GM04504 (cell line): ENCODE results near the gene GDF10.

Source experiments
- DNase-seq: peaks from one replicate; pipeline ENCODE4 v3.0.0-alpha.2; 2012; ENCODE audit warnings: low read depth

GDF10 gene

DNA sequence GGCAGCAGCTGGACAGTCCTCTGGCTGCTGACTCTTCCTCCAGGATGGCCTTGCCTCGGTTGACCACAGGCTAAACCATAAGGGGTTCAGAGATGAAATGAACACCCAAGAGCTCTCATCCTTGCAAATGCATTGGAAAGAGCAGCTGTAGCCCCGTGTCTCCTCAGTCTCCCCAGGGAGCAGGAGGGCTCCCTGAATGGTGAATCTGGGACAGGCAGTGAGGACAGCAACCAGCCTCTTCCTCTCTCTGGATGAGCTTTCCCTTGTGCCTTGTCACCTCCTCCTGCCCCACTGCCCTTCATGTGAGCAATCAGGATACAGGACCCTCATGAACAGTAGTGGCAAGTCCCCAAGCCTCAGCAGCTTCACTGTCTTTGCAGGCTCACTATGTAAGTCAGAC is 23.9 kb upstream of the GDF10 start:
- no peak for DNase-seq

DNA sequence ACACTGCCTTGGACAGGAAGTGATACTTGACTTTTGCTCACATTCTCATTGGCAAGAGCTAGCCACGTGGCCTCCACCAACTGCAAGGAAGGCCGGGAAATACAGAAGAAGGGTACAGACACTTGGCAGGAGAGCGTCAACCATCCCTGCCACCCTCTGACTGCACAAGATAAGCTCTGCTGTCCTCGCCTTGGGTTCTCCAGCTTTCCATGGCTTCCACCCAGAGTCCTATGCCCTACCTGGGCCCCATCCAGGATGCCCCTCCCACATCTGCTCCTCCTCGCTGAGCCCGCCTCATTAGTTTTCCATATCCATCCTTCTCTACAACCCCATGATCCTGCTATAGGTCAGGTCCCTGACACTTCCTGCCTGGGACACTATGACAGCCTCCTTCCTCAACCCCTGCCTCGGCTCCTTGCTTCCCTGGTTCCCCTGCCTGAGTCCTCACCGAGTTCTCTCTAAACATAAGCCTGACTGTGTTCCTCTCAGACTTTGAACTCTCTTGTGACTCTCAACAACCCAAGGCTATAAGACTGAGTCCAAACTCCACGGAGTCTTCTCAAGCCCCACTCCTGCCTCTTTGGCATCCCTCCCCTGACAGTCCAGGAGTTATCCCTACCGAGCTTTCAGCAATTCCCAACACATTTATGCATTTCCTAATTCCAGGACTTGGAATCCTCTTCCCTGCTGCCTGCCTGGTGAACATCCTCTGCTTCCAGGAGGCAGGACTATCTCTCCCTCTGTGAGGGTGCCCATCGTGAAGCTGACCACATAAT is 23.2 kb upstream of the GDF10 start:
- DNase-seq: no peak

DNA sequence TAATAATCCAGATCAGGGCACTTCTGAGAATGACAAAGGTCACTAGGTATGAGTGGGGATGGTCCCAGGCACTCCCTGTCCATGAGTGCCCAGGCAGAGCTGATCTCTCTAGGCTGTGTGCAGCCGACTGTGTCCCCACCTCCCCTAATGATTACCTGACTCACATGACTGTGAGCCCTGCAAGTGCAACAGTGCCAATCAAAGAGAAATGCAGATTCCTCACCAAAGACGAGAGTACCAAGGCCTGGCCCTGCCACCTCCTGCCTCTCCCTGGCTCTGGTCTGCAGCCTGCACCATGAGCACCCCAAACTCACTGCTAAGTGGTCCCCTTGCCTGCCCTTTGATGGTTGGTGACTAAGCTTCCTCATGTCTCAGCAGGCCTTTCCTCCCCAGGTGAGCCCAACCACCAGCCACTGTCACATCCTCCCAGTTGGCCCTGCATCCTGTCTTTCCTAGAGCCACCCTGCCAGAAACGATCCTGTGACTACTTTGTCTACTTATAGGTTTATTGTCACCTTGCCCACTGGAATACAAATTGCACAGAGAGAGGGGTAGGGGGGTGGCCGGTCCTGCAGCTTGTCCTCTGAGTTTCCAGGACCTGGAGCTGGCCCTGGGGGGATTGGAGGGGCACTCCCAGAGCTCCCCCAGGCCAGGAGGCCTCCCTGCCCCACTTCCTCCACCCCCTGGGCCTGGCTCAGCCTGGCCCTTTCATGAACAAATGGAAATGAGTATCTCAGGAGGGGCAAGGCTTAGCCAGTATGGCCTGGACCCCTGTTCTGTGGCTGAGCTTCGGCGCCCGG is 22.4 kb upstream of the GDF10 start:
- DNase-seq: no peak

DNA sequence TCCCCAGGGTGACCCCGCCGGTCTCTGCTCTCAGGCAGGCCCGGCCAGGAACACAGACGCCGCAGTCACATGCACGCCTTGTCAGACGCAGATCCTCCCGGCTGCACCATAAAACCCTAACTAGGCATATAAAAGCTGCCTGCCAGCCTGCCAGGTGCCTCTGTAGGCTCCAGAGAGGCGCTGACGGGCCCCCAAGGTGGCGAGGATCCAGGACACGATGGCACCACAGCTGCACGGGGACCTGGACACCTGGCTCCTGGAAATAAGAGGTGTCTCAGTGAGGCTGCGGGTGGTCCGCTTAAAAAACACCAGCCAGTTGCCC is 21.9 kb upstream of the GDF10 start:
- DNase-seq: no peak

DNA sequence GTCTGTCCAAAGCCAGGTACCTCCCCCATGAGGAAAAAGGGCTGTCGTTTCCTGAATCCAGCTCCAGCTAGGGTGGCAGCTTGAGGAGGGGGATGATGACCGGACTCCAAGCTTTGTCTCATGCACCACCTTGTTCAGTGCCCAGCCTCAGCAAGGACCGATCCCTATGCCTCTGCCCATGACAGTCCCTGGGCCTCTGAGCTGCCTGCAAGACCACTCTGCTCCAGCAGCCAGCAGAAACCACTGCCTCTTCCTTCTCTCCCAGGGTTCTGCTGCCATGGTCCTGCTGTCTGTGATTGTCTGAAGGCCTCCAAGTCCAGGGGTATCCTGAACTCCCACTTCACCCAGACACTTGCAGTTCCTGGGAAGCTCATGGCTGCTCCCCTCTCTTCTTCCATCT is 21.3 kb upstream of the GDF10 start:
- DNase-seq: no peak

DNA sequence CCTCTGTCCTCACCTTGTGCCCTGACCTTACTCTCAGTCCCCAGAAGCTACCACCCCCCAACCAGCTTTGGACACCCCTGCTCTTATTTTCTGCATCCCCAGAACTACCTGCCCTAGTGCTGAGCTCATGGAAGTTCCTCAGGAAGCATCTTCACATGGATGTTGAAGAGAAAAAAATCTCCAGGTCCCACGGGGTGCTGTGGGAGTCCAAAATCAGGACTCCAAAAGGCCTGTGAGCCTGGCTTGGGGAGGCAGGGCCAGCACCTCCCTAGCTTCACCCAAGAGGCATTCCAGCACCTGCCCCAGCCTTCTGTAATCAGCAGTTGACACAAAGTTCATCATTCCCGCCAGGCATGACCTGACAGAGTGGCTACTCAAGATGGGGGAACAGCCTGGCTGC is 20.7 kb upstream of the GDF10 start:
- DNase-seq: no peak

DNA sequence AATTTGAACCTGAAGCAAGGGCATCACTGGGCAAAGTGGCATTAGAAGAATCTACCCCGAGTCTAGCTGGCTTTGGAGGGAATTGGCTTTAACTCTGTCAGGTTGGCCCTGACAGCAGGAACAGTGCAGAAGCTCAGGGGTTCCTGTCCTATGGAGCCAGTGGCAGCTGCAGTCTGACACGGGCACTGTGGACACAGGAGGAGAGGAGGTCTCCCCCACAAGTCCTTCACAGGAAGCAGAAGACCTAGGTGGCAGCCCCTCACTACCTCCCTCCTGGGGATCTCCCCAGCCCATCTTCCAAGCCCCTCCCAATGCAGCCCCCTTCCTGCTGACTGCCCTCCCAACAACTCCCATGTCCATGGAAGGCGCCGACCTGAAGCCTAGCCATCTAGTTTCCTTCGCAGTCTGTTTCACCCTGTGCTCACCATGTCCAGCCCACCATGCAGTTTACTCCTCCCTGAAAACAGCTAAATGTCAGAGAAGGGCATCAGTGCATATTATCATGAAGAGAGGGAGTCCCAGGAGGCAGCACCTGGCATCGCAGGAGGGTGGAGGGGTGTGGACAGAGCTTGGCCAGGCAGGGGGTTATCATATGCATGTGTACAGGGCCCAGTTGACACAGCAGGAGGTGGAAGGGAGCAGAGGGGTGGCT is 17.9 kb upstream of the GDF10 start:
- no peak for DNase-seq

DNA sequence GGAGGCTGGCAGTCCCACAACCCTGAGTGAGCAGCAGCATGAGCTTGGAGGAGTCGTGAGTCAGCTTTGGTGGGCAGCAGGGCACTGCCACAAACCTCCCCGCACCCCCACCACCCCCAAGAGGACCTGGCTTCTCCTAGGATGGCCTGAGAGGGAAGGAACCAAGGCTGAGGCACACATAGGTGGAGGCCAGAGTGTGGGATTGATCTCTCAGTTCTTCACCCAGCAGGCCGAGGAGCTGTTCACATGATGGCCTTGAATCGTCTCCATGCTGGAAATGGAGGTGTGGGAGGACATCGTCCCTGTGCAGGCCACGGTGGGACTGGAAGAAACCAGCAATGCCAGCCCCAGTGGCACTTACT is 17.4 kb upstream of the GDF10 start:
- DNase-seq: no peak

DNA sequence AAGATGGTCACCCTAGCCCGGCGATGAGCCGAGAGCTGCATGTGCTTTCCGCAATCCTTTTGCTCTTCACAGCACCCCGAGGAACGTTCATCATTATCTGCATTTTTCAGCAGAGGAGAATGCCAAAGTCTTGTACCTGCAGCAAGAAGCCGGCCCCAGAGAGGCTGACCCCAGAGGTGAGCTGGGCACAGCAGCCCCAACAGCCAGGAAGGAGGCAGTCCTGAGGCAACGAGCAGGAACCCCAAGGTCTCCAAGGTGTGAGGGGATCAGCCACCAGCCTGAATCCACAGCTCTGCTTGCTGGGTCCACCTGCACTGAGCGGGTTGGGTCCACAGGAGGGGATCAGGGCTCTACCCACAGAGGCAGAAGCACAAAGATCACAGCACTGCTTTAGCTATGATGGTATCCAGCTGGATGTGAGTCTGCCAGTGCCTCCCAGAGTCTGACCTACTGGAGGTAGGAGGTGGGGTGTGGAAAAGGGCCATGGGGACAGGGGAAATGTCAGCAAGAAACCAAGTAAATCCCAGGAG is 16.8 kb upstream of the GDF10 start:
- DNase-seq: no peak

DNA sequence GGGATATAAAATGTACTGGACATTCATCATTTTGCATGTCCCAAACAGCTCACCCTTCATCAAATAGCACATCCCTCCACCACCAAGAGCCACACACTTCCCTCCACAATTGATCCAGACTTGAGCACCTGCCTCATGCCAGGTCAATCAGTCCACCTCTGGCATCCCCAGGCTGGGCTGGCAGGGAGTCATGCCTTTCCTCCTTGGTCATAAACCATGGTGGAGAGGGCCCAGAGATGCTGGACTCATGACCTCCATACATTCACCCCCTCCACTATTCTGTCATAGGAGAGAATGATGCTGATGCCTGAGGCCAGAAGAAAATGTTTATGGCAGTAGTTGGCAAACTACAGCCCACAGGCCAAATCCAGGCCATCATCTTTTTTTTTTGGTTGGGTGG is 16.1 kb upstream of the GDF10 start:
- DNase-seq: no peak

DNA sequence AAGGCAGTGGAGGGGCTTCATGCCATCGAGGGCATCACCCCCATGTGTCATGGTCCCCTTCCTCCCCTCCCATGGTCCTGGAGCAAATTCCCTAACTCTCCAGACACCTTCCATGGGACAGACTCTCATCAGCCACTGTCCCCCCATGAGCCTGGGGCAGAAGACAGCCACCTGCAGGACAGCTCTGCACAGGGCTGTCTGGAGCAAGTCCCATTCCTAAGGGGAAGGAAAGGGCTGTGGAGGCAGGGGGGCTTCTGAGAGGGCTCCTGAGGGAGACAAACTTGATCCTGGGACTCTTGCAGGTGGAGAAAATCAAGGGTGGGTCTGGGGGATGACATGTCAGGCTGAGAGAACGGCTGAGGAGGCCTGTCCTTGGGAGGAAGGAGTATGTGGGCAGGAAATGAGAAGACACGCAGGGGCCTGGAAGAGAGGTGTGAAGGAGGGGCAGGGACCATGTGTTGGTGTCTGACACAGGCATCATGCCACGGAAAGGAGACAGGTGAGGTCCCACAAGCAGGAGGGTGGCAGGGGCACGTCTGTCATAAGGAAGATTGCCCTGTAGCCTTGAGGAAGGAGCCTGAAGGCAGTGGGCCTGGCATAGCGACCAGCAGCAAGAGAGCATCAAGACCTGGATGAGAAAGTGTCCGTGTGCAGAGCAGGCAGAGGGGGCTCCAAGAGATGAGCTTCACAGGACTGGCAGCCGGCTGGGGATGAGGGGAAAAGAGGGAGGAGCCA is 14.4 kb upstream of the GDF10 start:
- no peak for DNase-seq

DNA sequence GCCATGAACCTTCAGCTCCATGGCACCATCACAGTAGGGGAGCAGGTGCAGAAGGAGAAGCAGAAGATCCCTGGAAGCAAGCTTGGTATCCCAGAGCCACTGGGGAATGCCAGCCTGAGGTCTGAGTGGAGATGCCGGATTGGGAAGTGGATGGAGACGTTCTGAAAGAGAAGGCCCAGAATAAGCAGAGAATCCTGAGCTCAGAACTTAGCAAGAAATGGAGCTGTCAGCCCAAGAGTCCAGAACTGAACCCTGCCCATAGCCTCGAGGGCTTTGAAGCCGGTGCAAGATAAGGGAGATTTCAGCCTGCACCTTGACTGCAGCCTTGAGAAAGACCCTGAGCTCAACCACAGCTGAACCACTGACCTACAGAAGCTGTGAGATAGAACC is 13.9 kb upstream of the GDF10 start:
- no peak for DNase-seq

DNA sequence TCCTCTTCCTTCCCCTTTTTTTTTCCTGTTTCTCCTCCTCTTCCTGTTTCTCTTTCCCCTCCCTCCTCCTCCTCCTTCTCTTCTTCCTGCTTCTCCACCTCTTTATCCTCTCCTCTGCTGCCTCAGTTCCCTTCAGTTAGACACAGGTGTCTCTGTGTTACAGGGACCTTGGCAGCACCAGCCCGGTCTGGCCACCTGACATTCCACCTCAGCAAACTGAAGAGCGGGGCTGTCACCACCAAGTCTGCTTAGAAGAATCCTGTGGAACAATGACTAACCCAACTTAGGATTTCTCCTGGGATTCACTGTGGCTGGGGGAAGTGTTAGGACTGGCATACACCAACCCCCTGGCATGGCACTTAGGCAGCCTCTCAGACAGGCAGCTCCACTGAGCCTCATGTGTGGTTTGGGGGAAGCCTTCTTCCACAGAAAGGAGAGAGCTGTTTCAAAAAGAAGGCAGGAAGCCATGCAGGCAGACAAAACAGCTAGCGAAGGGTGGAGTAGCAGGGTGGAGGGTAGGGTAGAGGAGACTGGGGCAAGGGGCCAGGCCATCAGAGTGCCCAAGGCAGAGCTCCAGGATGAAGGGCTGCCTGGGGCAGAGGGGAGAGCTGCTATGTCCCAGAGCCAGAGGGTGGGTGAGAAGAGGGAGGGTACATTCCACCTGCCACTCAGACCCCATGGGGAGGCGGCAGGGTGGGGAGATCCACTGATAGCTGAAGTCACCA is 13.2 kb upstream of the GDF10 start:
- no peak for DNase-seq

DNA sequence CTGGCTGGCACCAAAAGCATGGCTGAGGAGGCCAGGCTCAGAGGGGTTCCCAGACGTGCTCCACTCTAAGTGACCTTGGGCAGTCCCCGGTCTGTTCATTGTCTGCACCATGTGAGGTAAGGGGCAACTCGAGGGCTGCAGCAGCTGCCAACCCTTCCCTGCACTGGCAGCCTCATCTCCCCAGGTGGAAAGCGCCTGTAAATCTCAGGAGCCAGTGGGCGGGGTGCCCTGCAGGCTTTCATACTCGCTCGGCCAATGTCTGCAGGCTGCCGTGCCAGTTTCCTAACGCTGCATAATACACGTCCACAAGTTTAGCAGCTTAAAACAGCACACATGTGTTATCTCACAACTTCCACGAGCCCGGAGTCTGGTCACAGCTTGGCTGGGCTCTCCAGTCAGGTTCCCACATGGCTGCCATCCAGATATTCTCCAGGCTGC is 12.6 kb upstream of the GDF10 start:
- DNase-seq: no peak

DNA sequence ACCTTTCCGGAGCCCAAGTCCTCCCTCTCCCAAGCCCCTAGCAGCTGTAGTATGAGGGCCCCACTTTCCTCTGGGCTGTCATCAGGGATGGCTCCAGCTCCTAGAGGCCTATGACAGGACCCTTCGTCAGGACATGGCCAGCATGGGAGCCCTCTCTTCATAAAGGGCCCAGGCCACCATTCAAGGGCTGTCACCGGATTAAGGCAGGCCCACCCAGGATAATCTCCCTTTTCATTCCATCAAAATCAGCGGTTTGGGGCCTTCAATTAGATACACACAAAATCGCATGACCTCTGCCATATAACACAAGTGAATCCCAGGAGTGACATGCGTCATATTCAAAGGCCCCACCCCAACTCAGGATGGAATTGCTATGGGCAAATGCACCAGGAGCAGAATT is 12.2 kb upstream of the GDF10 start:
- DNase-seq: no peak

DNA sequence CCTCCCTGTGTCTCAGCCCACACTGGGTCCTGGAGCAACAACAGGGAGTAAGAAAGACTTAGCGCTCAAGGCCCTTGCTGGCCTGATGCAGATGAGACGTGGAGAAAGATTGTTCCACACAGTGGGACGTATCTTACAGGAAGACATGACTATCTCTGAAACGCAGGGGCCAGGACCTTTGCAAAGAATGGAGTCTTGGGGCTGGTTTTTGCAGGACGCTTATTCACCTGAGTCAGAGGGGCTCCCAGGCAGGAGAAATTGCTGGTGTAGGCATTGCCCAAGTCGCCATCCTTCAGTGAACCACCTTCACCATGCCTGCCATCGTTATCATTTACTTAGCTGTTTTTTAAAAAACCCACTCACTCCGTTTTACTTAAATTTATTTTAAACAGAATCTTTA is 11.8 kb upstream of the GDF10 start:
- DNase-seq: no peak

DNA sequence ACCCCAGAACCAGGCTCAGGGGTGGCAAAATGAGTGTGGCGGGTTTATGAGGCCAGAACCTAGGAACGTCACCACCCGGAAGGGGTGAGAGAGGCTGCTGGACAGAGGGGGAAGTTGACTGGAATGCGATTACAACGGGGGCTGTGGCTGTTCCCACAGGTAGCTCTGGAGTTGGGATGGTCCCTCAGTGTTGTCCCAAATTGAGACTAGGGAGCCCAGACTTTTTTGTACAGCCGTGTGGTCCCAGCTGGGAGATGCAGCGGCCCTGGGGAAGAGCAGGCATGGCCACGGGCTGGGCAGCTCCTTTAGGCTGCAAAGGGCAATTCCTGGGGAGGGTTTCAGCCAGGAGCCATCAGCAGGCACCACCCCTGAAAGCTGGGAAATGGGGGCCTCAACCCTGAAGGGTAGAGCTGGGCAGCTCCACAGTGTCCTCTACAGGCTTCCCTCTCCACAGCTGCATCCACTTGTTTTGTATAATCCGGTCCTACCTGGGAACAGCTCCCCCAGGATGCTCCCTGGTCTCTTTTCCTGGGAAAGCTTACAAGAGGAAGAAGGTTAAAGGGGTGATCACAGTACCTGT is 11.0 kb upstream of the GDF10 start:
- no peak for DNase-seq

DNA sequence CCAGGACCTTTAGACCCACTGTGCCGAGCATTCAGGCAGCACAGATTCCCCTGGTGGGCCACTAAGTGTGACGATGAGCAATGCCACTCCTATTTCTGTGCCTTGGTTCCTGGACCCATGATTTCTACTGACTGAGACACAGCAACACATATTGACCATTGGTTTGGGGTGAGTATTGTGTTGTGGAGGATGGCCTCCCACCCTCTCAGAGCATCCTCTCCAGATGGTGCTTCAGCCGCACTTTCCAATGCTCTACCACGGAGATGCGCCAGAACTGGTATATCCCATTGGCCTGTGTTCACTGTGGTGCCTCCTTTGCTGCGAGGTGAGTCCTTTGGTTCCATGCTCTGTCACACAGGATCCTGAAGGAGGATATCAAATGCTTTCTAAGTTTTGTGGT is 10.1 kb upstream of the GDF10 start:
- DNase-seq: no peak

DNA sequence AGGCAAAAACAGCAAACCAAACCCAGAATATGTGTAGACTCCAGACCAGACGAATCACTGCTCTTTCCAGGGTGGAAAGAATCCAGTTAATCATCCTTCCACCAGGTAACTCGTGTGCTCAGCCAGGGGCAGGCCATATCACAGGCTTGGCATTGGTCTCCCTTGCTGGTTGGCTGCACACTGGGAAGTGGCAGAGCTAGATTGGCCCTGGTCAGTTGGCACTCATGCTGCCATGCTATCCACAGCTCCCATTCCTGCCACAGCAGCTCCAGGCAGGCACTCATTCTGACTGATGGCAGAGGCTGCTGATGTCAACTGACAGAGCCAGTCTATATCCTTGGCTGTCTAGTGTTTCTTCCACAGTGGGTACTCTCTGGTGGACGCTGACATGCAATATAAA is 9.7 kb upstream of the GDF10 start:
- no peak for DNase-seq

DNA sequence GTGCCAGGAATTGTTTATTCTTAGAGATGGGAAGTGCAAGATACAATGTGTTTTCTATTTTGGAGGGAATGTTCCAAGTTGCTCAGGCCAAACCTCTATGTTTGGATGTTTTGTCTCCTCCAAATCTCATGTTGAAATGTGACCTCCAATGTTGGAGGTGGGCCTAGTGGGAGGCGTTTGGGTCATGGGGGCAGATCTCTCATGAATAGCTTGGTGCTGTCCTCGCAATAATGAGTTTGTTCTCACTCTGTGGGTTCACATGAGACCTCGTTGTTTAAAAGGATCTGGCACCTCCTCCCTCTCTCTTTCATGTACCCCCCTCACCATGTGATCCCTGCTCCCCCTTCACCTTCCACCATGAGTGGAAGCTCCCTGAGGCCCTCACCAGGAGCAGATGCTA is 8.3 kb upstream of the GDF10 start:
- DNase-seq: no peak

DNA sequence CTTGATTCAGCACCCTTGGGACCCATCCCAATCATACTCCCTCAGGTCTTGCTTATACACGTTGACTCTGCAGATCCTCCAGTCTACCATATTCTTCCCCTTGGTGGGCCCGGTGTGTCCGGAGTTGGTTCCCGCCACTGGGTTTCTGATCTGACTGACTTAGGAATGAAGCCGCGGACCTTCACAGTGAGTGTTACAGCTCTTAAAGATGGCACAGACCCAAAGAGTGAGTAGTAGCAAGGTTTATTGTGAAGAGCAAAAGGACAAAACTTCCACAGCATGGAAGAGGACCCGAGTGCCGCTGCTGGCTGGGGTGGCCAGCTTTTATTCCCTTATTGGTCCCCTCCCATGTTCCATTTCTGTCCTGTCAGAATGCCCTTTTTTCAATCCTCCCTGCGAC is 5.9 kb upstream of the GDF10 start:
- no peak for DNase-seq
